Prostate gland (tissue), 1 donor: Measurements from ENCODE around the gene XNDC1N.

ENCODE experiments used
- POLR2A ChIP-seq: fragments of 450-650 bp; IDR thresholded peaks from one replicate; pipeline ENCODE4 v1.6.1; 2016; ENCODE audit warnings: antibody characterized with exemption, mild to moderate bottlenecking
- POLR2AphosphoS5 ChIP-seq: sonication (generic); formaldehyde crosslinking; IDR thresholded peaks from one replicate; pipeline ENCODE4 v1.6.1; 2017; ENCODE audit warnings: antibody characterized with exemption

GRCh38 chr11:71913756-71914526, 14.5 kb downstream of the XNDC1N start:
- TF ChIP-seq POLR2AphosphoS5 = no peak
- TF ChIP-seq POLR2A = no peak
